HCT116 (cell line): ENCODE results near the gene TMEM235. TPM values are rescaled to one million over a fixed set of nuclear protein-coding genes. Genes with fewer than 3 reads are reported as not detected.

Source experiments
- ATAC-seq: fragments of 200-7000 bp; cut with Tn5 transposase; 2 replicates; pipeline ENCODE4 v1.9.1; 2020; ENCODE audit warnings: mild to moderate bottlenecking, moderate library complexity
- BruUV-seq: library from RNA; stranded (reverse); fragments of 400-500 nt; replicated peaks from 2 replicates; lab custom pipeline; 2021; lab: Mats Ljungman, UMichigan
- CTCF ChIA-PET: fragments of 300-600 bp; sonication (Branson Sonifier 250); formaldehyde crosslinking; loops from one replicate; lab custom pipeline; 2021; ENCODE audit warnings: antibody characterized with exemption; lab: Charles Lee
- POLR2A ChIA-PET: fragments of 300-600, 350-600 bp; sonication (Branson Sonifier 250); formaldehyde crosslinking; loops from one replicate; lab custom pipeline; 2021; ENCODE audit warnings: antibody characterized with exemption; lab: Charles Lee
- RAD21 ChIA-PET, 2 experiments: fragments of 300-600 bp; sonication (Branson Sonifier 250); formaldehyde crosslinking; loops; one replicate each; lab custom pipeline; 2023; ENCODE audit warnings: low total read pairs in 2 of 2; ENCODE audit not compliant: uncharacterized antibody in 2 of 2, unreplicated experiment in 2 of 2, low non-redundant PET in 1 of 2; lab: Charles Lee
- DNase-seq: peaks from one replicate; pipeline ENCODE4 v3.0.0-alpha.2; 2010; ENCODE audit warnings: low read depth, low spot score
- H2AFZ ChIP-seq: fragments of 200-600 bp; shearing (Covaris generic), sonication (generic); 2 replicates; pipeline ENCODE4 v1.6.1; 2017; ENCODE audit warnings: low read depth, mixed run types, mixed read lengths, antibody characterized with exemption, low read length; ENCODE audit not compliant: poor library complexity, severe bottlenecking
- H3K27ac ChIP-seq: 2 replicates; pipeline ENCODE4 v1.5.1; 2012; ENCODE audit warnings: low read depth, low read length
- H3K27me3 ChIP-seq: fragments of 200-600 bp; sonication (generic); 2 replicates; pipeline ENCODE4 v1.6.1; 2016; ENCODE audit warnings: mixed run types, low read length, mixed read lengths; ENCODE audit not compliant: insufficient read depth
- H3K36me3 ChIP-seq, 2 experiments: fragments of 200-500 bp in 1 of 2; fragments of 200-600 bp in 1 of 2; sonication (Bioruptor generic) in 1 of 2; sonication (generic) in 1 of 2; 2 replicates each; pipeline versions ENCODE4 v1.5.1 to v1.6.1; 2014 to 2016; ENCODE audit warnings: low read length in 2 of 2, inconsistent platforms in 1 of 2, mixed read lengths in 1 of 2, mixed run types in 1 of 2; ENCODE audit not compliant: insufficient read depth in 2 of 2, control insufficient read depth in 1 of 2
- H3K4me1 ChIP-seq, 2 experiments: fragments of 200-600 bp in 1 of 2; sonication (generic) in 1 of 2; 2 replicates each; pipeline versions ENCODE4 v1.5.1 to v1.6.1; 2012 to 2017; ENCODE audit warnings: low read length in 2 of 2, inconsistent platforms in 1 of 2, mild to moderate bottlenecking in 1 of 2, mixed read lengths in 1 of 2, mixed run types in 1 of 2, moderate library complexity in 1 of 2; ENCODE audit not compliant: insufficient read depth in 2 of 2, control insufficient read depth in 1 of 2
- H3K4me2 ChIP-seq: fragments of 200-600 bp; sonication (generic); 2 replicates; pipeline ENCODE4 v1.6.1; 2017; ENCODE audit warnings: mixed run types, low read length, mixed read lengths
- H3K4me3 ChIP-seq, 2 experiments: fragments of 200-600 bp in 1 of 2; sonication (generic) in 1 of 2; replicated peaks in 1 of 2; 2 replicates each; pipeline ENCODE4 v1.5.1; 2011 to 2016; ENCODE audit warnings: low read length in 2 of 2, control low read depth in 1 of 2, low read depth in 1 of 2, mild to moderate bottlenecking in 1 of 2, mixed read lengths in 1 of 2, mixed run types in 1 of 2
- H3K79me2 ChIP-seq: fragments of 200-600 bp; sonication (generic); 2 replicates; pipeline ENCODE4 v1.6.1; 2017; ENCODE audit warnings: mild to moderate bottlenecking, mixed run types, low read length, moderate library complexity, mixed read lengths; ENCODE audit not compliant: insufficient read depth
- H3K9ac ChIP-seq: fragments of 200-600 bp; sonication (generic); 2 replicates; pipeline ENCODE4 v1.6.1; 2016; ENCODE audit warnings: low read length, mixed read lengths
- H3K9me2 ChIP-seq: fragments of 200-600 bp; sonication (generic), shearing (Covaris generic); 2 replicates; pipeline ENCODE4 v1.6.1; 2017; ENCODE audit warnings: mixed run types, mild to moderate bottlenecking, moderate library complexity; ENCODE audit not compliant: insufficient read depth
- H3K9me3 ChIP-seq, 2 experiments: fragments of 200-500 bp in 1 of 2; fragments of 200-600 bp in 1 of 2; sonication (Bioruptor generic) in 1 of 2; sonication (generic) in 1 of 2; 2 replicates each; pipeline ENCODE4 v1.6.1; 2014 to 2017; ENCODE audit warnings: low read length in 2 of 2, mixed read lengths in 2 of 2, inconsistent platforms in 1 of 2, low read depth in 1 of 2, mild to moderate bottlenecking in 1 of 2, mixed run types in 1 of 2, moderate library complexity in 1 of 2; ENCODE audit not compliant: control insufficient read depth in 1 of 2, insufficient read depth in 1 of 2
- H4K20me1 ChIP-seq: fragments of 200-600 bp; sonication (generic), shearing (Covaris generic); 2 replicates; pipeline ENCODE4 v1.6.1; 2017; ENCODE audit warnings: mixed run types, mild to moderate bottlenecking, moderate library complexity; ENCODE audit not compliant: insufficient read depth
- CEBPB ChIP-seq: IDR thresholded peaks from 2 replicates; pipeline ENCODE4 v1.6.1; 2012; ENCODE audit warnings: low read depth
- JUND ChIP-seq: IDR thresholded peaks from 2 replicates; pipeline ENCODE4 v1.6.1; 2012
- RAD21 ChIP-seq: IDR thresholded peaks from 2 replicates; pipeline ENCODE4 v1.6.1; 2012; ENCODE audit warnings: low read depth, mild to moderate bottlenecking
- REST ChIP-seq: IDR thresholded peaks from 2 replicates; pipeline ENCODE4 v1.6.1; 2012; ENCODE audit warnings: low read depth
- SP1 ChIP-seq: IDR thresholded peaks from 2 replicates; pipeline ENCODE4 v1.6.1; 2012; ENCODE audit warnings: low read depth
- SRF ChIP-seq: IDR thresholded peaks from 2 replicates; pipeline ENCODE4 v1.6.1; 2012; ENCODE audit warnings: low read depth
- intact Hi-C: fragments of 100-400 bp; cut with micrococcal nuclease; formaldehyde crosslinking; loops from 2 replicates; pipeline ENCODE4 v1.10.0; 2022
- total RNA-seq: library from RNA; stranded (reverse); gene quantifications from one replicate; pipeline ENCODE4 v1.2.1, GENCODE V29; 2021; ENCODE audit not compliant: unreplicated experiment

Gene TMEM235
- total RNA-seq, 1 experiment from 2014 or later = not detected

DNA sequence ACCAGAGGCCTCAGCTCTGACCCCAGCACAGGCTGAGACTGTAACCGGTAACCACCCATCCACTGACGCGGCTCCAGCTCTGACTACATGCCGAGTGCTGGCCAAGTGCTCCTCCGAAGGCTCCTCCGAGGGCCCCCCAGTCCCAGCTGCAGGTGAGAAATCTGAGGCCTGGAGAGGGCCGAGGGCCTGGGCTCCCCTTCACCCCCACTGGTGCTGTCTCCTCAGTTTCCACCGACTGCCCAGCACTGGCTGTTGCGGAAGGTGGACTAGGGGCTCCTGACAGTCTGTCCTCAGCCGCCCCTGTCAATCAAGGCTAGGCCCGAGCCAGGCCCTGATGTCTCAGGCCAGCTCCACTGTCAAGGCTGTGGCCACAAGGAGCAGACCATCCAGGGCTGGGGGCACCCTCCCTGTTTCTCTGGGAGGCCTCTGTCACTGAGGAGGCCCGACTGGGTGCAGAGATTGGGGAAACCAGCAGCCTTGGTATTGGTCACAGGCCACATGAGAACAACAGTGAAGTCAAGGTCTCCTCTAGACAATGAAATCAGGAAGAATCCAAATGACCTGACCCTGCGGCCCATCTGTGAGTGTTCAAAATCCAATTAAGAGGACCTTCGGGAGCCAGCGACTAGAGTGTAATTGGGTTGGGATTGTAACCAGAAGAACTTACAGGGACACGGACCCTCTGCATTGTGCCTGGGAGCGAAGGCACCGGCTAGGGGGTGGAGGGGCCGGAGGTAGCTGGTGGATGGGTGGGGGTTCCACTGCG lies 5.1 kb downstream of the TMEM235 start:
- ATAC-seq (no peak), DNase-seq (no peak)
- Histone ChIP-seq H3K36me3 (no peaks in the 10 kb centered on the region), H3K4me2 (no peak overlapping the region), H3K9me3 (no peaks in the 10 kb centered on the region), H3K4me1 (peaks cover 0 to 4% of the 10 kb centered on the region in 2 experiments; a peak in 1 of 4 replicates), H2AFZ (no peak overlapping the region), H3K9ac (no peak overlapping the region), H3K27ac (no peak overlapping the region), H3K9me2 (no peaks in the 10 kb centered on the region), H3K4me3 (no peak overlapping the region), H3K27me3 (no peaks in the 10 kb centered on the region), H3K79me2 (no peaks in the 10 kb centered on the region), H4K20me1 (no peaks in the 10 kb centered on the region)
- TF ChIP-seq CEBPB (no peak), REST (no peak), JUND (no peak), RAD21 (no peak), SRF (no peak), SP1 (no peak)
- intact Hi-C loops = no loop called here
- POLR2A ChIA-PET = no interaction called here
- RAD21 ChIA-PET = no interaction called here
- CTCF ChIA-PET = interaction anchor here (0.5 to 2.0 kb wide), 2 partner anchors 14 to 94 kb away, joined by 4 to 11 read pairs; no protein-coding TSS in a partner anchor
- no TSS peak for BruUV-seq
